Liver (tissue), 9 donors: Measurements from ENCODE around the gene RELN. TPM values are rescaled to one million over a fixed set of nuclear protein-coding genes. Genes with fewer than 3 reads are reported as not detected.

ENCODE experiments used
- DNase-seq: peaks from one replicate; pipeline ENCODE4 v3.0.0-alpha.2; 2017; ENCODE audit warnings: low spot score
- H3K27ac ChIP-seq, 2 donors: one replicate each; pipeline ENCODE4 v1.7.0; 2013; ENCODE audit warnings: inconsistent platforms in 2 of 2, low read length in 2 of 2, control low read depth in 1 of 2, low read depth in 1 of 2, mild to moderate bottlenecking in 1 of 2
- H3K27me3 ChIP-seq, 4 donors: one replicate each; pipeline versions ENCODE4 v1.6.1 to v1.7.0; 2013; ENCODE audit warnings: low read length in 3 of 4, inconsistent platforms in 1 of 4, mild to moderate bottlenecking in 1 of 4, moderate library complexity in 1 of 4; ENCODE audit not compliant: control insufficient read depth in 4 of 4, insufficient read depth in 4 of 4
- H3K36me3 ChIP-seq, 4 donors: one replicate each; pipeline versions ENCODE4 v1.6.1 to v1.7.0; 2013; ENCODE audit warnings: low read length in 3 of 4, mild to moderate bottlenecking in 3 of 4, low read depth in 1 of 4, moderate library complexity in 1 of 4; ENCODE audit not compliant: control insufficient read depth in 4 of 4, insufficient read depth in 3 of 4
- H3K4me1 ChIP-seq, 4 donors: one replicate each; pipeline versions ENCODE4 v1.6.1 to v1.7.0; 2013; ENCODE audit warnings: low read length in 3 of 4, mild to moderate bottlenecking in 3 of 4, moderate library complexity in 1 of 4; ENCODE audit not compliant: control insufficient read depth in 4 of 4, insufficient read depth in 4 of 4
- H3K4me3 ChIP-seq, 3 donors: one replicate each; pipeline versions ENCODE4 v1.6.1 to v1.7.0; 2013; ENCODE audit warnings: low read length in 3 of 3, control low read depth in 1 of 3, low read depth in 1 of 3, mild to moderate bottlenecking in 1 of 3
- H3K9ac ChIP-seq, 2 donors: one replicate each; pipeline ENCODE4 v1.7.0; 2013; ENCODE audit warnings: low read length in 2 of 2, mild to moderate bottlenecking in 2 of 2, moderate library complexity in 2 of 2, control low read depth in 1 of 2, low read depth in 1 of 2
- H3K9me3 ChIP-seq, 4 donors: one replicate each; pipeline versions ENCODE4 v1.6.1 to v1.7.0; 2013; ENCODE audit warnings: low read length in 3 of 4; ENCODE audit not compliant: control insufficient read depth in 4 of 4
- ATF3 ChIP-seq: IDR thresholded peaks from 2 replicates; pipeline ENCODE4 v1.6.1; 2016; ENCODE audit warnings: antibody characterized with exemption
- CTCF ChIP-seq: fragments of 150-350 bp; IDR thresholded peaks from 2 replicates; pipeline ENCODE4 v1.5.1; 2017; ENCODE audit warnings: improper control_type of control experiment, low read depth, low read length; ENCODE audit not compliant: missing input control
- EGR1 ChIP-seq, 2 donors: IDR thresholded peaks; 2 replicates each; pipeline ENCODE4 v1.6.1; 2016 to 2018; ENCODE audit warnings: antibody characterized with exemption in 2 of 2, low read depth in 2 of 2
- FOXA1 ChIP-seq: IDR thresholded peaks from 2 replicates; pipeline ENCODE4 v1.6.1; 2016; ENCODE audit warnings: antibody characterized with exemption
- FOXA2 ChIP-seq: IDR thresholded peaks from 2 replicates; pipeline ENCODE4 v1.6.1; 2016; ENCODE audit warnings: antibody characterized with exemption
- GABPA ChIP-seq, 2 donors: IDR thresholded peaks in 1 of 2; conservative IDR thresholded peaks in 1 of 2; 2 replicates each; pipeline ENCODE4 v1.6.1; 2016; ENCODE audit warnings: antibody characterized with exemption in 2 of 2, mild to moderate bottlenecking in 1 of 2, moderate library complexity in 1 of 2
- HNF4A ChIP-seq, 2 donors: conservative IDR thresholded peaks; 2 replicates each; pipeline ENCODE4 v1.6.1; 2016; ENCODE audit warnings: antibody characterized with exemption in 2 of 2, mild to moderate bottlenecking in 2 of 2
- HNF4G ChIP-seq: IDR thresholded peaks from 2 replicates; pipeline ENCODE4 v1.6.1; 2016; ENCODE audit warnings: antibody characterized with exemption
- NR2F2 ChIP-seq: IDR thresholded peaks from 2 replicates; pipeline ENCODE4 v1.6.1; 2016; ENCODE audit warnings: antibody characterized with exemption
- RAD21 ChIP-seq, 2 donors: IDR thresholded peaks; 2 replicates each; pipeline ENCODE4 v1.6.1; 2016; ENCODE audit warnings: antibody characterized with exemption in 2 of 2, mild to moderate bottlenecking in 2 of 2
- REST ChIP-seq: IDR thresholded peaks from 2 replicates; pipeline ENCODE4 v1.6.1; 2016; ENCODE audit warnings: antibody characterized with exemption, mild to moderate bottlenecking
- TAF1 ChIP-seq: conservative IDR thresholded peaks from 2 replicates; pipeline ENCODE4 v1.6.1; 2016; ENCODE audit warnings: antibody characterized with exemption, mild to moderate bottlenecking
- YY1 ChIP-seq: IDR thresholded peaks from 2 replicates; pipeline ENCODE4 v1.6.1; 2016; ENCODE audit warnings: antibody characterized with exemption, mild to moderate bottlenecking
- WGBS: extraction: QIAGEN DNeasy Blood & Tissue Kit; methylation state at CpG from one replicate; pipeline ENCODE4 v1.1.7; 2013; 5-methylcytosine and 5-hydroxymethylcytosine counted together
- polyA plus RNA-seq, 2 donors: library from polyadenylated mRNA; stranded (reverse) in 1 of 2; unstranded in 1 of 2; fragments of 200-250 nt in 1 of 2; fragments of >200 nt in 1 of 2; fragmentation: Nextera tagmentation in 1 of 2; extraction: Ambion mirVana in 1 of 2; gene quantifications; one replicate each; pipeline versions ENCODE4 v1.2.1 to v1.2.3, GENCODE V29; 2013 to 2015
- total RNA-seq, 2 donors: library from RNA; depleted of rRNA; stranded (reverse); fragments of >200 nt; gene quantifications; one replicate each; pipeline ENCODE4 v1.2.3, GENCODE V29; 2014
- TF ChIP-seq, protein P1 (sequence below): IDR thresholded peaks from 2 replicates; pipeline ENCODE4 v1.6.1; 2016; ENCODE audit warnings: antibody characterized with exemption
- donor health status: healthy.
- donor health status: healthy.
- donor health status: healthy.
- donor health status: healthy.
- donor health status: healthy.

Gene RELN
- total and polyA plus RNA-seq, 4 donors, result 10.0 to 69.8 (median 28.4) TPM

DNA sequence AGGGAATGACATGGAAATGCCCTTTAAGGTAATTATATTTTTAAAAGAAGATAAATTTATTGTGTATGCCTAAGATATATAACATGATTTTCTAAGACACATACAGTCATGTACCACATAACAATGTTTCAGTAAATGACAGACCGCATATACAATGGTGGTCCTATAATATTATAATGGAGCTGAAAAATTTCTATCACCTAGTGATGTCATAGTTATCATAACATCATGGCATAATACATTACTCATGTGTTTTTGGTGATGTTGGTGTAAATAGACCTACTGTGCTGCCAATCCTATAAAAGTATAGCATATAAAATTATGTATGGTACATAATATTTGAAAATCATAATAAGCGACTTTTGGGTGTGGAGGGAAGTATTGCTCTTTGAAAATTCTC is 306.1 kb downstream of the RELN start:
- 90% methylated on average over 2 of the region's 2 CpGs for WGBS
- TF ChIP-seq HNF4G, result no peak
- TF ChIP-seq NR2F2, result no peak
- TF ChIP-seq CTCF, result no peak
- no peak for TF ChIP-seq FOXA1
- TF ChIP-seq RAD21 (IDR thresholded peaks at IDR 0.05), result no peak
- no peak for TF ChIP-seq HNF4A (conservative IDR thresholded peaks at IDR 0.05)
- no peak for TF ChIP-seq EGR1 (IDR thresholded peaks at IDR 0.05; ENCODE audit: low read depth in 2 of 2)
- TF ChIP-seq REST, result no peak
- TF ChIP-seq FOXA2, result no peak
- TF ChIP-seq, protein P1, sequence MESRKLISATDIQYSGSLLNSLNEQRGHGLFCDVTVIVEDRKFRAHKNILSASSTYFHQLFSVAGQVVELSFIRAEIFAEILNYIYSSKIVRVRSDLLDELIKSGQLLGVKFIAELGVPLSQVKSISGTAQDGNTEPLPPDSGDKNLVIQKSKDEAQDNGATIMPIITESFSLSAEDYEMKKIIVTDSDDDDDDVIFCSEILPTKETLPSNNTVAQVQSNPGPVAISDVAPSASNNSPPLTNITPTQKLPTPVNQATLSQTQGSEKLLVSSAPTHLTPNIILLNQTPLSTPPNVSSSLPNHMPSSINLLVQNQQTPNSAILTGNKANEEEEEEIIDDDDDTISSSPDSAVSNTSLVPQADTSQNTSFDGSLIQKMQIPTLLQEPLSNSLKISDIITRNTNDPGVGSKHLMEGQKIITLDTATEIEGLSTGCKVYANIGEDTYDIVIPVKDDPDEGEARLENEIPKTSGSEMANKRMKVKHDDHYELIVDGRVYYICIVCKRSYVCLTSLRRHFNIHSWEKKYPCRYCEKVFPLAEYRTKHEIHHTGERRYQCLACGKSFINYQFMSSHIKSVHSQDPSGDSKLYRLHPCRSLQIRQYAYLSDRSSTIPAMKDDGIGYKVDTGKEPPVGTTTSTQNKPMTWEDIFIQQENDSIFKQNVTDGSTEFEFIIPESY, result no peak
- no peak for TF ChIP-seq YY1
- no peak for TF ChIP-seq TAF1
- TF ChIP-seq ATF3, result no peak
- TF ChIP-seq GABPA (IDR thresholded peaks at IDR 0.05 in 1 of 2, conservative IDR thresholded peaks at IDR 0.05 in 1 of 2), result no peak
- no peak overlapping the region for H3K9ac ChIP-seq
- no peaks in the 10 kb centered on the region for H3K36me3 ChIP-seq
- no peaks in the 10 kb centered on the region for H3K9me3 ChIP-seq
- H3K27ac ChIP-seq, result no peak overlapping the region
- no peaks in the 10 kb centered on the region for H3K4me1 ChIP-seq
- no peak overlapping the region for H3K4me3 ChIP-seq
- no peak for DNase-seq
- no peaks in the 10 kb centered on the region for H3K27me3 ChIP-seq
